ENCODE results near the gene RPL38.

Gene RPL38

DNA sequence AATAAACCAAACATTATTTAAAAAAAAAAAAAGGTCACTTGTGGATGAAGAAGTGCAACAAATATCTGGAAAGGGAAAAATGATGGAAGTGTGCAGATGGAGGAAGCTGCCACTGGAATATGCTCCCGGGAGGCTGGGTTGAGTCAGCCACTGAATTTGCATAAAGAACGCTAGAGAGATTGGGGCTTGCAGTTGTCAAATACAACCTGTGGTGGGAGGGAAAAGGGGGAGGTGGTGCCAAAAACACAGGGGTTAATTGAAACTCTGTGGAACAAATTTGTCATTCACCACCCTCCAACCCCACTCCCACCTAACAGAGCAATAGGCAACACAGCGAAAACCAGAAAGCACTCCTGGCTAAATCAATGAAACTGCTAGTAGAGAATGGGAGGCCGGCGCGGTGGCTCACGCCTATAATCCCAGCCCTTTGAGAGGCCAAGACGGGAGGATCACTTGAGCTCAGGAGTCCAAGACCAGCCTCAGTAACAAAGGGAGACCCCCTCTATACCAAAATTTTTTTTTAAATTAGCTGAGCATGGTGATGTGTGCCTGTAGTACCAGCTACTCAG, 37.6 kb upstream of the RPL38 start:
- Histone ChIP-seq H3K27me3 (ENCODE audit: control insufficient read depth, insufficient read depth, low read length) (peaks cover 4% of the 10 kb centered on the region), H3K9ac (ENCODE audit: low read length) (no peak overlapping the region), H3K36me3 (ENCODE audit: control insufficient read depth, insufficient read depth, low read length) (no peaks in the 10 kb centered on the region), H3K4me3 (ENCODE audit: low read length) (no peak overlapping the region), H3K4me1 (ENCODE audit: control insufficient read depth, insufficient read depth, low read length) (no peaks in the 10 kb centered on the region), H3K9me3 (ENCODE audit: control insufficient read depth, low read length) (no peaks in the 10 kb centered on the region)

DNA sequence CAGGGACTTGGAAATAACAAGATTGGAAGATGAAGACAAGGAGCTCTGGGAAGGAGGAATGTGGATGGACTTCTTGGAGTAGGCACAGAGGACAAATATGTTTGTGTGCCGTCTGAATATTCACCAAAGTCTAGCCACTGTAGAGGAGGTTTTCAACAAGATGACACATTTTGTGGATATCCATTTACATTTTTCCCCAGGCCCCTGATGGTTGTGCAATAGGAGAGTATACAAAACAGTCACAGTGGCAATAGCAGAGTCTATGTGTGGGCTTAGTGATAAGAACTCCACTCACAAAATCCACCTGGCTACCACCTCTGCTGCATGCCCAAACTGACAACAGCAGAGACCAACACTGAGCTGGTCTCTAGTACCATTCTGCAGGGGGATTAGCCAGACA, 32.6 kb upstream of the RPL38 start:
- H3K27me3 ChIP-seq (ENCODE audit: control insufficient read depth, insufficient read depth, low read length) = peaks cover 12% of the 10 kb centered on the region
- H3K4me3 ChIP-seq (ENCODE audit: low read length) = no peak overlapping the region
- no peaks in the 10 kb centered on the region for H3K9me3 ChIP-seq (ENCODE audit: control insufficient read depth, low read length)
- H3K9ac ChIP-seq (ENCODE audit: low read length) = no peak overlapping the region
- H3K4me1 ChIP-seq (ENCODE audit: control insufficient read depth, insufficient read depth, low read length) = no peaks in the 10 kb centered on the region
- no peaks in the 10 kb centered on the region for H3K36me3 ChIP-seq (ENCODE audit: control insufficient read depth, insufficient read depth, low read length)

DNA sequence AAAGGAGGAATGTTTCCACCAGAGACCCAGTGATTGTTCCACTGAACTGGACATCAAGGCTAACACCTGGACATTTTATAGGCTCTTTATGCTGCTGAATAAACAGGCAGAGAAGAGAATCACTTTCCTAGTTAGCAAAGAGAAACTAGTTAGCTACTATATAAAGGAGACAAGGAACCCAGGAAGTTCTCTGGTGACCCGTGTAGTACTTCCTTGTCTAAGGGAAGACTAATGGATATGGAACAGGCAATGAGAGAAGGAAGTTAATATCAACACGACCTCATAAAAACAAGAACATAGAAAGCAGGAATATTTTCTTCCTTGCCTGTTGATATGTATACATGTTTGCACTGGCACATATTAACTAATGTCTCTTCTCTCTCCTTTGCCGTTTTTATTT, 30.8 kb upstream of the RPL38 start:
- Histone ChIP-seq H3K4me3 (ENCODE audit: low read length) (no peak overlapping the region), H3K9ac (ENCODE audit: low read length) (no peak overlapping the region), H3K4me1 (ENCODE audit: control insufficient read depth, insufficient read depth, low read length) (no peaks in the 10 kb centered on the region), H3K27me3 (ENCODE audit: control insufficient read depth, insufficient read depth, low read length) (peaks cover 25% of the 10 kb centered on the region), H3K36me3 (ENCODE audit: control insufficient read depth, insufficient read depth, low read length) (no peaks in the 10 kb centered on the region), H3K9me3 (ENCODE audit: control insufficient read depth, low read length) (no peaks in the 10 kb centered on the region)

DNA sequence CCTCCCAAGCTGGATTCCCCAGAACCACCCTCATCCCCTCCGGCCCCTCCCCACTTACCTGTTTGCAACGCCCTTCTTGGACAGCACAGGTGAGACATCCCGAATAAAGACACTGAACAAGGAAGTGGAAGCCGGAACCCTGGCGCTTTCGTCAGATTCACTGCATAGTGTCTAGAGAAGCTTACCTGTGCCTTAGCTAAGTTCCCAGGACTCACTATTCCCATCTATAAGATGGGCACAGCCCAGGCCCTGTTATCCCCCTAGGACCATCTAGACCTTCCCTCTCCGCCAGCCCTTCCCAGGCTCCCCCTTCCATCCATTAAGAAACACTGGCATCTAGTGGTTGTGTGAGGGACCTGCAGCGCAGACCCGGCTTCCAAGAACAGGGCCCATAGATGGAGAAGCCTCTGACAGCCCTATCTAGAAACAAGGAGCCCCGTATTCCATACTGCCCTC, 26.9 kb upstream of the RPL38 start:
- Histone ChIP-seq H3K27me3 (ENCODE audit: control insufficient read depth, insufficient read depth, low read length) (peaks cover 30% of the 10 kb centered on the region), H3K9ac (ENCODE audit: low read length) (no peak overlapping the region), H3K4me3 (ENCODE audit: low read length) (no peak overlapping the region), H3K4me1 (ENCODE audit: control insufficient read depth, insufficient read depth, low read length) (no peaks in the 10 kb centered on the region), H3K9me3 (ENCODE audit: control insufficient read depth, low read length) (no peaks in the 10 kb centered on the region), H3K36me3 (ENCODE audit: control insufficient read depth, insufficient read depth, low read length) (no peaks in the 10 kb centered on the region)

DNA sequence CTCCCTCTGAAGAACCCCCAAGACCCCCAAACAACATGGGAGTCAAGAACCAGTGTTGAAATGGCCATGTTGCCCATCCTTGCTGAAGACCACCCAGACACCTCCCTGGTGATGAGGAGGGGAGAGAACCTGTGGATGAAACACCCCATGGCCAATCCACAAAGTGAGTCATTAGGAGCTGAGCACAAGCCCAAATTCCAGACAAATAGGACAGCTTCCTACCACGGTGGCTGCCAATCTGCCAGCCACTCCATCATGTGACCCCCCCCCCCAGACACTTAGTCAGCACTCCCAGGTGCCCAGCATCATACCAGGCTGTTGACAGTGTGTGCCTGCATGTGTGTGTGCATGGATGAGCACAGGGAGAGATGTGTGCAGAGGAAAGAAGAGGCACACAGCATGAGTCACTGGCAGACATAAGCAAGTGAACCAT, 26.4 kb upstream of the RPL38 start:
- Histone ChIP-seq H3K9me3 (ENCODE audit: control insufficient read depth, low read length) (no peaks in the 10 kb centered on the region), H3K4me1 (ENCODE audit: control insufficient read depth, insufficient read depth, low read length) (no peaks in the 10 kb centered on the region), H3K4me3 (ENCODE audit: low read length) (no peak overlapping the region), H3K27me3 (ENCODE audit: control insufficient read depth, insufficient read depth, low read length) (peaks cover 30% of the 10 kb centered on the region), H3K9ac (ENCODE audit: low read length) (no peak overlapping the region), H3K36me3 (ENCODE audit: control insufficient read depth, insufficient read depth, low read length) (no peaks in the 10 kb centered on the region)

DNA sequence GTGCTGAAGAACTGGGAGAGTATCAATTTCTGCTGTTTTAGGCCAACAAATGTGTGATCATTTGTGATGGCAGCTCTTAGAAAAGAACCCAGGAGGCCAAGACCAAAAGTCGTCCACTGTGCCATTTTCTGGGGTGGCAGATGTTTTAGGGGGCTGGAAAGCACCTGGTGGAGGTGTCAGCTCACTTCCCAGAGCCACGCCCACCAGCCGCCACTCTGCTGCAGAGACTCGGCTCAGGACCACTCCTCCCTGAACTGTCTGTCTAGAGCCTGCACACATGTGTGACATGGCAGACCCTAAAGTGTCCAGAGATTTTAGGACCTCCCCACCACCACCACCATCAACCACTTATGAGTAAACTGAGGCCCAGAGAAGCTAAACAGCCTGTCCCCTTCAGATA, 23.9 kb upstream of the RPL38 start:
- Histone ChIP-seq H3K9ac (ENCODE audit: low read length) (no peak overlapping the region), H3K27me3 (ENCODE audit: control insufficient read depth, insufficient read depth, low read length) (peaks cover 30% of the 10 kb centered on the region), H3K36me3 (ENCODE audit: control insufficient read depth, insufficient read depth, low read length) (no peaks in the 10 kb centered on the region), H3K9me3 (ENCODE audit: control insufficient read depth, low read length) (no peaks in the 10 kb centered on the region), H3K4me3 (ENCODE audit: low read length) (no peak overlapping the region), H3K4me1 (ENCODE audit: control insufficient read depth, insufficient read depth, low read length) (no peaks in the 10 kb centered on the region)

DNA sequence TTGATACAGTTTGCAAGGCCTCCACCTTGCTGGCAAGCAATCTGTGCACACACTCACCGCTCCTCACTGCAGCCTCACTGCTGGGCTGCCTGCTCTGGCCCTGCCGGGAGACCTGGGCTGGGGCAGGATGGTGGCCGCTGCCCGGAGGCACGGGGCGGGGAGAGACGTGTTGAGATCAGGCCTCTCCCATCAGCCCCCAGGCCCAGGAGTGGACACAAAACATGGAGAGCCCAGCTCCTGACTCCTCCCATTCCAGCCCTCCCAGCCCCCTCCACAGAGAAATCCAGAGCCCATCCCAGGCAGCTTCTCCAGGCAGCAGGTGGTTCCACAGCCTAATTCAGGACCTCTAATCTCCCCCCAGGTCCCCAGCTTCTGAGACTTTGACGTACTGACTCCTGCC, 23.1 kb upstream of the RPL38 start:
- H3K36me3 ChIP-seq (ENCODE audit: control insufficient read depth, insufficient read depth, low read length) = no peaks in the 10 kb centered on the region
- no peaks in the 10 kb centered on the region for H3K9me3 ChIP-seq (ENCODE audit: control insufficient read depth, low read length)
- peaks cover 23% of the 10 kb centered on the region for H3K27me3 ChIP-seq (ENCODE audit: control insufficient read depth, insufficient read depth, low read length)
- H3K9ac ChIP-seq (ENCODE audit: low read length) = no peak overlapping the region
- no peak overlapping the region for H3K4me3 ChIP-seq (ENCODE audit: low read length)
- no peaks in the 10 kb centered on the region for H3K4me1 ChIP-seq (ENCODE audit: control insufficient read depth, insufficient read depth, low read length)

DNA sequence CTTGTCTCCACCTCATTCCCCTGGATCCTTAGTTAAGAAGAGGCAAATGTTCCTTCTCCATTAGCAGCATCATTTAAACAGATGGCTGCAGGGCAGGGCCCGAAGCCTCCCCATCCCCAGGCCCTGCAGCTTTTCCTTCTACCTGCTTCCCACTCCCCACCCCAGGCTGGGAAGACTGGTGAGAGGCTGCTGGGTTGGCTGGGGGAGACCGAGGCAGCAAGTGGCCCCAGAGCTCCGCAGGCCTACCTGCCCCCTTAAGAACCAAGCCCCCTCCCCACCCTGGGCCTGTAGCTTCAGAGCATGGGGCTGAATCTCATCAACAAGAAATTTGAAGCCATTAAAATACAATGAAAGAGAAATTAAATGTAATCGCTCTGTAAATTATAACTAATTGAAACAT, 22.1 kb upstream of the RPL38 start:
- H3K36me3 ChIP-seq (ENCODE audit: control insufficient read depth, insufficient read depth, low read length) = no peaks in the 10 kb centered on the region
- H3K9ac ChIP-seq (ENCODE audit: low read length) = no peak overlapping the region
- peaks cover 15% of the 10 kb centered on the region for H3K27me3 ChIP-seq (ENCODE audit: control insufficient read depth, insufficient read depth, low read length)
- H3K9me3 ChIP-seq (ENCODE audit: control insufficient read depth, low read length) = no peaks in the 10 kb centered on the region
- H3K4me3 ChIP-seq (ENCODE audit: low read length) = no peak overlapping the region
- H3K4me1 ChIP-seq (ENCODE audit: control insufficient read depth, insufficient read depth, low read length) = no peaks in the 10 kb centered on the region

DNA sequence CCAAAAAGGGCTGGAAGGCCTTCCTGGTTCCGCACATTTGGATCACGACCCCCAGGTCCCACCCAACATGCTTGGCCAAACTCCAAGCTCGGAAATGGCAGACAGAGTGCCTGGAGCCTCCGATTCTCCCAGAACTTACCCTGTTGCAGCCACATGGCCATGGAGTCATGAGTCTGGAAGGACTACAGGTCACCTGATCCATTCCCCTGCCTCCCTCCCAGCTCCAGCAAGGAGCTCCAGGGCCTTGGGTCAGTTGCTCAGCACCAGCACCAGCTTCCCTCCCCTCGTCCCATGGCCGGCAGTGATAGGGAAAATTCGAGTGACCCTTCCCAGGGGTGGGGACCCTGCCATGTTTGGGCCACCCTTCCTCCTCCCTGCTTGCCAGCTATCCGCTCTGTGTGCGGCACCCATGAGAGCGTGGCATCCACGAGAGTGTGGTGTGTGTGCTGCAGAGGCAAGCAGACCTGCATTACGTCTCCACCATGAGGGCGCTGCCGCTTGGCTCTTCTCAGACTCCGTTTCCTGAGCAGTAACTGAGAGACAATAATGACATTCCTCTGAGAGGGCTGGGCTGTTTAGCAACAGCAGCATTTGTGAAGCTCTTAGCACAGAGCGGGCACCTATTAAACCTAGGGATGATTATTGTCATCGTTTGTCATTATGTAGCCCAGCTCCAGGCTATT, 21.3 kb upstream of the RPL38 start:
- Histone ChIP-seq H3K4me1 (ENCODE audit: control insufficient read depth, insufficient read depth, low read length) (no peaks in the 10 kb centered on the region), H3K9ac (ENCODE audit: low read length) (no peak overlapping the region), H3K4me3 (ENCODE audit: low read length) (no peak overlapping the region), H3K9me3 (ENCODE audit: control insufficient read depth, low read length) (no peaks in the 10 kb centered on the region), H3K36me3 (ENCODE audit: control insufficient read depth, insufficient read depth, low read length) (no peaks in the 10 kb centered on the region), H3K27me3 (ENCODE audit: control insufficient read depth, insufficient read depth, low read length) (peaks cover 7% of the 10 kb centered on the region)

DNA sequence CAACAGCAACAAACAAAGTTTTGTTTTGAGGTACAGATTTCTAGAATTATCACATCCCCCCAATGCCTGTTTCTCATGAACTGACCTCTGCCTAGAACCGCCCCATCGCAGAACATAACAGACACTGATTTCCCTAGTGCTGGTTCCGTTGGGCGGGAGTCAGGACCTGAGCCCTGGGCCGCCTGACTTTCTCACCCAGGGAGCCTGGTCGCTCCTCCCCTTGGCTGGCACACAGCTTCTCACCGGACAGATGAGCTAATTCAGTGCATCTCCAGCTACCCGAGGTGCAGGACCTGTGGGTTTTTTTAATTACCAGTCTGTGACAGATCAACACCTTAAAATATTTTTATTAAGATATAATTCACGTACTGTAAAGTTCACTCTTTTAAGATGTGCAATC, 20.1 kb upstream of the RPL38 start:
- H3K9ac ChIP-seq (ENCODE audit: low read length) = no peak overlapping the region
- H3K36me3 ChIP-seq (ENCODE audit: control insufficient read depth, insufficient read depth, low read length) = no peaks in the 10 kb centered on the region
- no peak overlapping the region for H3K4me3 ChIP-seq (ENCODE audit: low read length)
- no peaks in the 10 kb centered on the region for H3K9me3 ChIP-seq (ENCODE audit: control insufficient read depth, low read length)
- H3K4me1 ChIP-seq (ENCODE audit: control insufficient read depth, insufficient read depth, low read length) = no peaks in the 10 kb centered on the region
- peaks cover 4% of the 10 kb centered on the region for H3K27me3 ChIP-seq (ENCODE audit: control insufficient read depth, insufficient read depth, low read length)

DNA sequence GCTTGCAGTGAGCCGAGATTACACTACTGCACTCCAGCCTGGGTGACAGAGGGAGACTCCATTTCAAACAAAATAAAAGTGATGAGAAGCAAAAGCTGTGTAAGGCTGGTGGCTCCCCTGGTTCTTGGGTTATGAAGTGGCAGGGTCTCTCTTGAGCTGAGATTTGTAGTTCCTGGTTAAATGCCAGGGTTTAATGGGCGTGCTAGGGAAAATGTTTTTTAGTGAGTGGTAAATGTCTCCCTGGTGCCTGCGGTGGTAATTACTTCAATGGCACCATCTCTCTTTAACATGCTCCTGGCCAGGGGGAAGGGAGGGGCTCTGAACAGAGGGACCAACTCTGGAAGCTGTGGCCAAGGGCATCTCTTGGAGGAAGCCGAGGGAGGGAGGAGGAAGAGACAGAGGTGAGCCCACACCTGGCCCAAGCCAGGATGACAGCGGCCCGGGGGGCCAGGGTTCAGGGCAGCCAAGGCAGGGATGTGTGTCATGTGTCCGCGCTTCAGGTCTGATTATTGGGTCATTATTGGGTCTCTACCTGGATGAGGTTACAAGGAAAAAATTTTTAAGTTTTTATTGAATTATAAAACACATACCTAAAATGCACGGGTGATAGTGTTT, 17.8 kb upstream of the RPL38 start:
- Histone ChIP-seq H3K36me3 (ENCODE audit: control insufficient read depth, insufficient read depth, low read length) (no peaks in the 10 kb centered on the region), H3K9me3 (ENCODE audit: control insufficient read depth, low read length) (no peaks in the 10 kb centered on the region), H3K4me1 (ENCODE audit: control insufficient read depth, insufficient read depth, low read length) (no peaks in the 10 kb centered on the region), H3K9ac (ENCODE audit: low read length) (no peak overlapping the region), H3K27me3 (ENCODE audit: control insufficient read depth, insufficient read depth, low read length) (no peaks in the 10 kb centered on the region), H3K4me3 (ENCODE audit: low read length) (no peak overlapping the region)

DNA sequence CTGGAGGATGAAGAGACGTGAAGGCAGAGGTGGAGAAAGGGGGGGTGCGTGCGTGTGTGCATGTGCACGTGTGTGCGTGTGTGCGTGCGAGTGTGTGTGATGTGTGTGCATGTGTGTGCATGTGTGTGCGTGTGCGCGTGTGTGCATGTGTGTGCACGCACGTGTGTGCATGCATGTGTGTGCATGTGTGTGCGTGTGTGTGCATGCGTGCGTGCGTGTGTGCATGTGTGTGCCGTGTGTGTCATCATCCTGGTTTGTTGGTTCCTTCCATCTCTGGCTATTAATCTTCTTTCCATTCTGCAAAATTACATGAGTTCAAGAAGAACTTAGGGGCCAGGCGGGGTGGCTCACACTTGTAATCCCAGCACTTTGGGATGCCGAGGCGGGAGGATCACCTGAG, 17.0 kb upstream of the RPL38 start:
- H3K4me1 ChIP-seq (ENCODE audit: control insufficient read depth, insufficient read depth, low read length) = no peaks in the 10 kb centered on the region
- H3K9ac ChIP-seq (ENCODE audit: low read length) = no peak overlapping the region
- no peak overlapping the region for H3K4me3 ChIP-seq (ENCODE audit: low read length)
- H3K36me3 ChIP-seq (ENCODE audit: control insufficient read depth, insufficient read depth, low read length) = no peaks in the 10 kb centered on the region
- H3K27me3 ChIP-seq (ENCODE audit: control insufficient read depth, insufficient read depth, low read length) = no peaks in the 10 kb centered on the region
- no peaks in the 10 kb centered on the region for H3K9me3 ChIP-seq (ENCODE audit: control insufficient read depth, low read length)
